HCT116 (cell line): Measurements from ENCODE around the gene GPR155. TPM values are rescaled to one million over a fixed set of nuclear protein-coding genes. Genes with fewer than 3 reads are reported as not detected.

Experiments used
- ATAC-seq: fragments of 200-7000 bp; cut with Tn5 transposase; 2 replicates; pipeline ENCODE4 v1.9.1; 2020; ENCODE audit warnings: mild to moderate bottlenecking, moderate library complexity
- BruUV-seq: library from RNA; stranded (reverse); fragments of 400-500 nt; replicated peaks from 2 replicates; lab custom pipeline; 2021; lab: Mats Ljungman, UMichigan
- CTCF ChIA-PET: fragments of 300-600 bp; sonication (Branson Sonifier 250); formaldehyde crosslinking; loops from one replicate; lab custom pipeline; 2021; ENCODE audit warnings: antibody characterized with exemption; lab: Charles Lee
- POLR2A ChIA-PET: fragments of 300-600, 350-600 bp; sonication (Branson Sonifier 250); formaldehyde crosslinking; loops from one replicate; lab custom pipeline; 2021; ENCODE audit warnings: antibody characterized with exemption; lab: Charles Lee
- RAD21 ChIA-PET, 2 experiments: fragments of 300-600 bp; sonication (Branson Sonifier 250); formaldehyde crosslinking; loops; one replicate each; lab custom pipeline; 2023; ENCODE audit warnings: low total read pairs in 2 of 2; ENCODE audit not compliant: uncharacterized antibody in 2 of 2, unreplicated experiment in 2 of 2, low non-redundant PET in 1 of 2; lab: Charles Lee
- DNase-seq: peaks from one replicate; pipeline ENCODE4 v3.0.0-alpha.2; 2010; ENCODE audit warnings: low read depth, low spot score
- H2AFZ ChIP-seq: fragments of 200-600 bp; shearing (Covaris generic), sonication (generic); 2 replicates; pipeline ENCODE4 v1.6.1; 2017; ENCODE audit warnings: low read depth, mixed run types, mixed read lengths, antibody characterized with exemption, low read length; ENCODE audit not compliant: poor library complexity, severe bottlenecking
- H3K27ac ChIP-seq: 2 replicates; pipeline ENCODE4 v1.5.1; 2012; ENCODE audit warnings: low read depth, low read length
- H3K27me3 ChIP-seq: fragments of 200-600 bp; sonication (generic); 2 replicates; pipeline ENCODE4 v1.6.1; 2016; ENCODE audit warnings: mixed run types, low read length, mixed read lengths; ENCODE audit not compliant: insufficient read depth
- H3K36me3 ChIP-seq, 2 experiments: fragments of 200-500 bp in 1 of 2; fragments of 200-600 bp in 1 of 2; sonication (Bioruptor generic) in 1 of 2; sonication (generic) in 1 of 2; 2 replicates each; pipeline versions ENCODE4 v1.5.1 to v1.6.1; 2014 to 2016; ENCODE audit warnings: low read length in 2 of 2, inconsistent platforms in 1 of 2, mixed read lengths in 1 of 2, mixed run types in 1 of 2; ENCODE audit not compliant: insufficient read depth in 2 of 2, control insufficient read depth in 1 of 2
- H3K4me1 ChIP-seq, 2 experiments: fragments of 200-600 bp in 1 of 2; sonication (generic) in 1 of 2; 2 replicates each; pipeline versions ENCODE4 v1.5.1 to v1.6.1; 2012 to 2017; ENCODE audit warnings: low read length in 2 of 2, inconsistent platforms in 1 of 2, mild to moderate bottlenecking in 1 of 2, mixed read lengths in 1 of 2, mixed run types in 1 of 2, moderate library complexity in 1 of 2; ENCODE audit not compliant: insufficient read depth in 2 of 2, control insufficient read depth in 1 of 2
- H3K4me2 ChIP-seq: fragments of 200-600 bp; sonication (generic); 2 replicates; pipeline ENCODE4 v1.6.1; 2017; ENCODE audit warnings: mixed run types, low read length, mixed read lengths
- H3K4me3 ChIP-seq, 2 experiments: fragments of 200-600 bp in 1 of 2; sonication (generic) in 1 of 2; replicated peaks in 1 of 2; 2 replicates each; pipeline ENCODE4 v1.5.1; 2011 to 2016; ENCODE audit warnings: low read length in 2 of 2, control low read depth in 1 of 2, low read depth in 1 of 2, mild to moderate bottlenecking in 1 of 2, mixed read lengths in 1 of 2, mixed run types in 1 of 2
- H3K79me2 ChIP-seq: fragments of 200-600 bp; sonication (generic); 2 replicates; pipeline ENCODE4 v1.6.1; 2017; ENCODE audit warnings: mild to moderate bottlenecking, mixed run types, low read length, moderate library complexity, mixed read lengths; ENCODE audit not compliant: insufficient read depth
- H3K9ac ChIP-seq: fragments of 200-600 bp; sonication (generic); 2 replicates; pipeline ENCODE4 v1.6.1; 2016; ENCODE audit warnings: low read length, mixed read lengths
- H3K9me2 ChIP-seq: fragments of 200-600 bp; sonication (generic), shearing (Covaris generic); 2 replicates; pipeline ENCODE4 v1.6.1; 2017; ENCODE audit warnings: mixed run types, mild to moderate bottlenecking, moderate library complexity; ENCODE audit not compliant: insufficient read depth
- H3K9me3 ChIP-seq, 2 experiments: fragments of 200-500 bp in 1 of 2; fragments of 200-600 bp in 1 of 2; sonication (Bioruptor generic) in 1 of 2; sonication (generic) in 1 of 2; 2 replicates each; pipeline ENCODE4 v1.6.1; 2014 to 2017; ENCODE audit warnings: low read length in 2 of 2, mixed read lengths in 2 of 2, inconsistent platforms in 1 of 2, low read depth in 1 of 2, mild to moderate bottlenecking in 1 of 2, mixed run types in 1 of 2, moderate library complexity in 1 of 2; ENCODE audit not compliant: control insufficient read depth in 1 of 2, insufficient read depth in 1 of 2
- H4K20me1 ChIP-seq: fragments of 200-600 bp; sonication (generic), shearing (Covaris generic); 2 replicates; pipeline ENCODE4 v1.6.1; 2017; ENCODE audit warnings: mixed run types, mild to moderate bottlenecking, moderate library complexity; ENCODE audit not compliant: insufficient read depth
- POLR2AphosphoS5 ChIP-seq: IDR thresholded peaks from 2 replicates; pipeline ENCODE4 v1.6.1; 2011; ENCODE audit warnings: mild to moderate bottlenecking, low read depth, low read length, moderate library complexity
- RAD21 ChIP-seq: IDR thresholded peaks from 2 replicates; pipeline ENCODE4 v1.6.1; 2012; ENCODE audit warnings: low read depth, mild to moderate bottlenecking
- SIN3A ChIP-seq: IDR thresholded peaks from 2 replicates; pipeline ENCODE4 v1.6.1; 2012; ENCODE audit warnings: low read depth
- SRF ChIP-seq: IDR thresholded peaks from 2 replicates; pipeline ENCODE4 v1.6.1; 2012; ENCODE audit warnings: low read depth
- ZNF274 ChIP-seq: fragments of 200-500 bp; sonication (Bioruptor generic); IDR thresholded peaks from 2 replicates; pipeline ENCODE4 v1.6.1; 2014; ENCODE audit warnings: mild to moderate bottlenecking, low read depth, low read length, inconsistent platforms
- intact Hi-C: fragments of 100-400 bp; cut with micrococcal nuclease; formaldehyde crosslinking; loops from 2 replicates; pipeline ENCODE4 v1.10.0; 2022
- total RNA-seq: library from RNA; stranded (reverse); gene quantifications from one replicate; pipeline ENCODE4 v1.2.1, GENCODE V29; 2021; ENCODE audit not compliant: unreplicated experiment
- TF ChIP-seq, protein P1 (sequence below): IDR thresholded peaks from 2 replicates; pipeline ENCODE4 v1.6.1; 2012
- TF ChIP-seq, protein P2 (sequence below), 3 experiments: fragments of 200-600 bp in 1 of 3; sonication (generic) in 1 of 3; IDR thresholded peaks in 2 of 3; conservative IDR thresholded peaks in 1 of 3; 2 replicates each; pipeline ENCODE4 v1.5.1; 2012 to 2017; ENCODE audit warnings: low read depth in 2 of 3, low read length in 2 of 3, antibody characterized with exemption in 1 of 3, borderline replicate concordance in 1 of 3, control low read depth in 1 of 3, mild to moderate bottlenecking in 1 of 3, mixed read lengths in 1 of 3, mixed run types in 1 of 3, moderate library complexity in 1 of 3; ENCODE audit not compliant: insufficient read depth in 1 of 3
- TF ChIP-seq, protein P3 (sequence below): IDR thresholded peaks from 2 replicates; pipeline ENCODE4 v1.6.1; 2011; ENCODE audit warnings: mild to moderate bottlenecking, low read length, moderate library complexity; ENCODE audit not compliant: insufficient replicate concordance; ENCODE audit errors: extremely low read depth
- TF ChIP-seq, protein P4 (sequence below): IDR thresholded peaks from 2 replicates; pipeline ENCODE4 v1.6.1; 2012; ENCODE audit warnings: low read depth

The GPR155 gene
- total RNA-seq, 1 experiment from 2014 or later, result 3.8 TPM

DNA sequence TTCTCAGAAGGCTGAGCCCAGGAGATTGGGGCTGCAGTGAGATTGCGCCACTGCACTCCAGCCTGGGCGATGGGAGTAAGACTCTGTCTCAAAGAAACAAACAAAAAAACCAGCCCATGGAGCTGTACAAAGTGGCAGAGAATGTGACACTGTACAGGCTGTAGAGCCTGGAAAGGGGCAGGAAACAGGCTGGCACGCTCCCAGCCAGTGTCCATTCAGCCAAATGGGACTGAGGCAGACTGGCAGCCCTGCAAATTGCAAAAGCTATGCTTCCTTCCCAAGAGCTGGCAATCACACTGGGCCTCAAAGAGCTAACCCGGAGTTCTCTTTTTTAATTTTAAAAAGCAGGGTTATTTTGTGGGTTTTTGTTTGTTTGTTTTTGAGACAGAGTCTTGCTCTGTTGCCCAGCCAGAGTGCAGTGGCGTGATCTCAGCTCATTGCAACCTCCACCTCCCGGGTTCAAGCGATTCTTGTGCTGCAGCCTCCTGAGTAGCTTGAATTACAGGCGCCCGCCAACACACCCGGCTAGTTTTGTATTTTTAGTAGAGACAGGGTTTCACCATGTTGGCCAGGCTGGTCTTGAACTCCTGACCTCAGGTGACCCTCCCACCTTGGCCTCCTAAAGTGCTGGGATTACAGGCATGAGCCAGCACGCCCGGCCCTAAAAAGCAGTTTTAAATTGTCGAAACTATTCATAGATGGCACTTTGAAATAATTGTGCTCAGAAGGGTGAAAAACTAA is 48.5 kb downstream of the GPR155 start:
- Histone ChIP-seq H3K4me3 (no peak overlapping the region), H3K9me2 (no peaks in the 10 kb centered on the region), H3K27ac (no peak overlapping the region), H3K9me3 (no peaks in the 10 kb centered on the region), H3K4me1 (peaks cover 10 to 13% of the 10 kb centered on the region in 2 experiments), H3K27me3 (no peaks in the 10 kb centered on the region), H4K20me1 (no peaks in the 10 kb centered on the region), H3K4me2 (no peak overlapping the region), H2AFZ (no peak overlapping the region), H3K9ac (no peak overlapping the region), H3K36me3 (no peaks in the 10 kb centered on the region), H3K79me2 (no peaks in the 10 kb centered on the region)
- POLR2A ChIA-PET, result no interaction called here
- no TSS peak for BruUV-seq
- no peak for DNase-seq
- RAD21 ChIA-PET, result no interaction called here
- intact Hi-C loops, result no loop called here
- no peak for TF ChIP-seq RAD21
- TF ChIP-seq, protein P1, sequence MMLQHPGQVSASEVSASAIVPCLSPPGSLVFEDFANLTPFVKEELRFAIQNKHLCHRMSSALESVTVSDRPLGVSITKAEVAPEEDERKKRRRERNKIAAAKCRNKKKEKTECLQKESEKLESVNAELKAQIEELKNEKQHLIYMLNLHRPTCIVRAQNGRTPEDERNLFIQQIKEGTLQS, result no peak
- CTCF ChIA-PET, result no interaction called here
- no peak for ATAC-seq

DNA sequence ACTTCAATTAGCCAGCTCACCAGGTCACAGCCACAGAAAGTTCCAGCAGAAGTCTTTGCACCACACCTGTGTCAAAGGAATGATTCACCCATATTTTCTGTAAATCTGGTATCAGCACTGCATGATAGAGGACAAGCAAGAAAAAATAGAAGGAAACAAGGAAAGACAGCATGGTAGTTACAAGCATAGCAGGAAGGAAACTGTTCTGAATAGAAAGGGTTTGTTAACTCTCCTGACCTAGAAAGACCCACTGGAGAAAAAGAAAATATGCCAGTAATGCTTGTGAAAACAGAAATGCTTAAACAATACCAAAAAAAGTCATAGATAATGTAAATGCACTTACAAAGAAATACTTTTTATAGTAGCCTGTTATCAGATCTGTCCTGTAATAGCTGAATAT is 50.5 kb downstream of the GPR155 start:
- POLR2A ChIA-PET, result no interaction called here
- H4K20me1 ChIP-seq, result no peaks in the 10 kb centered on the region
- TF ChIP-seq, protein P2, sequence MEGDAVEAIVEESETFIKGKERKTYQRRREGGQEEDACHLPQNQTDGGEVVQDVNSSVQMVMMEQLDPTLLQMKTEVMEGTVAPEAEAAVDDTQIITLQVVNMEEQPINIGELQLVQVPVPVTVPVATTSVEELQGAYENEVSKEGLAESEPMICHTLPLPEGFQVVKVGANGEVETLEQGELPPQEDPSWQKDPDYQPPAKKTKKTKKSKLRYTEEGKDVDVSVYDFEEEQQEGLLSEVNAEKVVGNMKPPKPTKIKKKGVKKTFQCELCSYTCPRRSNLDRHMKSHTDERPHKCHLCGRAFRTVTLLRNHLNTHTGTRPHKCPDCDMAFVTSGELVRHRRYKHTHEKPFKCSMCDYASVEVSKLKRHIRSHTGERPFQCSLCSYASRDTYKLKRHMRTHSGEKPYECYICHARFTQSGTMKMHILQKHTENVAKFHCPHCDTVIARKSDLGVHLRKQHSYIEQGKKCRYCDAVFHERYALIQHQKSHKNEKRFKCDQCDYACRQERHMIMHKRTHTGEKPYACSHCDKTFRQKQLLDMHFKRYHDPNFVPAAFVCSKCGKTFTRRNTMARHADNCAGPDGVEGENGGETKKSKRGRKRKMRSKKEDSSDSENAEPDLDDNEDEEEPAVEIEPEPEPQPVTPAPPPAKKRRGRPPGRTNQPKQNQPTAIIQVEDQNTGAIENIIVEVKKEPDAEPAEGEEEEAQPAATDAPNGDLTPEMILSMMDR (IDR thresholded peaks at IDR 0.05 in 2 of 3, conservative IDR thresholded peaks at IDR 0.05 in 1 of 3; ENCODE audit: borderline replicate concordance in 1 of 3, insufficient read depth in 1 of 3, low read depth in 2 of 3, low read length in 2 of 3), result no peak
- TF ChIP-seq, protein P3, sequence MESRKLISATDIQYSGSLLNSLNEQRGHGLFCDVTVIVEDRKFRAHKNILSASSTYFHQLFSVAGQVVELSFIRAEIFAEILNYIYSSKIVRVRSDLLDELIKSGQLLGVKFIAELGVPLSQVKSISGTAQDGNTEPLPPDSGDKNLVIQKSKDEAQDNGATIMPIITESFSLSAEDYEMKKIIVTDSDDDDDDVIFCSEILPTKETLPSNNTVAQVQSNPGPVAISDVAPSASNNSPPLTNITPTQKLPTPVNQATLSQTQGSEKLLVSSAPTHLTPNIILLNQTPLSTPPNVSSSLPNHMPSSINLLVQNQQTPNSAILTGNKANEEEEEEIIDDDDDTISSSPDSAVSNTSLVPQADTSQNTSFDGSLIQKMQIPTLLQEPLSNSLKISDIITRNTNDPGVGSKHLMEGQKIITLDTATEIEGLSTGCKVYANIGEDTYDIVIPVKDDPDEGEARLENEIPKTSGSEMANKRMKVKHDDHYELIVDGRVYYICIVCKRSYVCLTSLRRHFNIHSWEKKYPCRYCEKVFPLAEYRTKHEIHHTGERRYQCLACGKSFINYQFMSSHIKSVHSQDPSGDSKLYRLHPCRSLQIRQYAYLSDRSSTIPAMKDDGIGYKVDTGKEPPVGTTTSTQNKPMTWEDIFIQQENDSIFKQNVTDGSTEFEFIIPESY, result no peak
- TF ChIP-seq, protein P1, result no peak
- TF ChIP-seq SIN3A, result no peak
- no peak for TF ChIP-seq ZNF274
- TF ChIP-seq, protein P4, sequence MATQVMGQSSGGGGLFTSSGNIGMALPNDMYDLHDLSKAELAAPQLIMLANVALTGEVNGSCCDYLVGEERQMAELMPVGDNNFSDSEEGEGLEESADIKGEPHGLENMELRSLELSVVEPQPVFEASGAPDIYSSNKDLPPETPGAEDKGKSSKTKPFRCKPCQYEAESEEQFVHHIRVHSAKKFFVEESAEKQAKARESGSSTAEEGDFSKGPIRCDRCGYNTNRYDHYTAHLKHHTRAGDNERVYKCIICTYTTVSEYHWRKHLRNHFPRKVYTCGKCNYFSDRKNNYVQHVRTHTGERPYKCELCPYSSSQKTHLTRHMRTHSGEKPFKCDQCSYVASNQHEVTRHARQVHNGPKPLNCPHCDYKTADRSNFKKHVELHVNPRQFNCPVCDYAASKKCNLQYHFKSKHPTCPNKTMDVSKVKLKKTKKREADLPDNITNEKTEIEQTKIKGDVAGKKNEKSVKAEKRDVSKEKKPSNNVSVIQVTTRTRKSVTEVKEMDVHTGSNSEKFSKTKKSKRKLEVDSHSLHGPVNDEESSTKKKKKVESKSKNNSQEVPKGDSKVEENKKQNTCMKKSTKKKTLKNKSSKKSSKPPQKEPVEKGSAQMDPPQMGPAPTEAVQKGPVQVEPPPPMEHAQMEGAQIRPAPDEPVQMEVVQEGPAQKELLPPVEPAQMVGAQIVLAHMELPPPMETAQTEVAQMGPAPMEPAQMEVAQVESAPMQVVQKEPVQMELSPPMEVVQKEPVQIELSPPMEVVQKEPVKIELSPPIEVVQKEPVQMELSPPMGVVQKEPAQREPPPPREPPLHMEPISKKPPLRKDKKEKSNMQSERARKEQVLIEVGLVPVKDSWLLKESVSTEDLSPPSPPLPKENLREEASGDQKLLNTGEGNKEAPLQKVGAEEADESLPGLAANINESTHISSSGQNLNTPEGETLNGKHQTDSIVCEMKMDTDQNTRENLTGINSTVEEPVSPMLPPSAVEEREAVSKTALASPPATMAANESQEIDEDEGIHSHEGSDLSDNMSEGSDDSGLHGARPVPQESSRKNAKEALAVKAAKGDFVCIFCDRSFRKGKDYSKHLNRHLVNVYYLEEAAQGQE, result no peak
- TF ChIP-seq SRF, result no peak
- TF ChIP-seq POLR2AphosphoS5, result no peak

More for the DNA sequence above, 50.5 kb downstream of the GPR155 start:
- Histone ChIP-seq H2AFZ (no peak overlapping the region), H3K4me2 (no peak overlapping the region), H3K36me3 (no peaks in the 10 kb centered on the region), H3K27me3 (no peaks in the 10 kb centered on the region), H3K79me2 (no peaks in the 10 kb centered on the region), H3K9ac (no peak overlapping the region), H3K27ac (no peak overlapping the region), H3K9me3 (no peaks in the 10 kb centered on the region), H3K4me3 (no peak overlapping the region), H3K4me1 (no peaks in the 10 kb centered on the region), H3K9me2 (no peaks in the 10 kb centered on the region)
- ChIA-PET CTCF (no interaction called here), RAD21 (no interaction called here)
- ATAC-seq (no peak), DNase-seq (no peak)
- intact Hi-C loops, result no loop called here
- BruUV-seq, result no TSS peak
